GM18861 (cell line): ENCODE measurements around the gene ANKRD60.
A peak's percentile ranks its signal among the peaks of the same experiment; 100 is the strongest.

Experiments
- ATAC-seq: cut with Tn5 transposase; IDR thresholded peaks from one replicate; pipeline ENCODE4 v1.9.1; 2021; ENCODE audit not compliant: unreplicated experiment

The ANKRD60 gene

DNA sequence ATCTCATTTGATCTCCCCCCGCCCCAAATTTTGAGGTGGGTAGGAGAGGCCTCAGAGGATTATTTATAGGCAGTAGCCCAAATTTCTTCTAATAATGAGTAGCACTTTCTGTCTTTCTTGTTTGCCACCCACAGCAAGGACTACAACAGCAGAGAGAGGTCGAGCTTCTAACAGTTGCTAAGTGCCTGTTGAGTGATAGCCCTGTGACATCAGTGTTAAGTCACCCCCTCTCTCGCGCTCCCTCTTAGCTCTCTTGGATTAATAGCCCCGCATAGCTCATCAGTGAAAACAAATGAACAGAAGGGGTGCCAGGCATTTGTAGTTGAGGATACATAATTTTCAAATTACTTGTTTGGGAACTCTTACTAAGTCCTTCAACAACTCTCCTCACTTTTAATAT, 3.5 kb downstream of the ANKRD60 start:
- ATAC-seq: no peak

DNA sequence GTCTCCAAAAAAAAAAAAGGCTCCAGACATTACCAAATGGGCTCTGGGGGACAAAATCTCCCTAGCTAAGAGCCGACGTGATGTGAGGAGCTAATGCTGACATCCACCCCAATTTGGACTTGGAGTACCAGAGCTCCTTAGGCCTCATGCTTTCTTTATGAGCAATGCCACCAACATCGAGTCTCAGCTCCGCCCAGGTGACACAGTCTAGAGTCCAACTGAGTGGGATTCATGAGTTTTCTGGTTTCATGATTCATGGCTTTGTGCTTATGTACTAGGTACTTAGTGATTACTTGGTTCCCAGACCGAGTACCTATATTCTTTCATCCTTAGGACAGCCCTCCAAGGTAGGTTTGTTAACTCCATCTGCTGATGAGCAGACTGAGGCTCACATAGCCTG, 4.4 kb downstream of the ANKRD60 start:
- ATAC-seq: no peak

- ATAC-seq: no peak
Measured at GRCh38 chr20:58223358-58223941, 5.0 kb downstream of the ANKRD60 start.

DNA sequence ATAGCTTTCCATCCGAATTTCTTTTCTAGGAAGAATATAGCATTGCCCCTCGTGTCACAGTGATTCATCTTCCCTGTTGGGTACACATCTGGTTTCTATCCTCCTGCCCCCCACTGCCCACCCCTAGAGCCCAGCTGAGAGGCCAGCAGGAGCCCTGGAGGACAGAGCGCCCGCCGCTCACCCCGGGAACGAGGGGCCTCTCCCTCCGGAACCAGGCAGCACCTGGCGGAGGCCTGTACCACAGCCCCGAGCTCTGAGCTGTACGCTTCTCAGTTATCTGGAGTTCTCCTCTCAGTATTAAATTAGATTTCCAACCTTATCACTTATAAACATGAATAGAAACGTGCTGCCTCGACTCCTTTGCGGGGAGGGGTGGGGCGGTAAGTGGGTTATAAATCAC, 6.0 kb downstream of the ANKRD60 start:
- ATAC-seq: no peak

DNA sequence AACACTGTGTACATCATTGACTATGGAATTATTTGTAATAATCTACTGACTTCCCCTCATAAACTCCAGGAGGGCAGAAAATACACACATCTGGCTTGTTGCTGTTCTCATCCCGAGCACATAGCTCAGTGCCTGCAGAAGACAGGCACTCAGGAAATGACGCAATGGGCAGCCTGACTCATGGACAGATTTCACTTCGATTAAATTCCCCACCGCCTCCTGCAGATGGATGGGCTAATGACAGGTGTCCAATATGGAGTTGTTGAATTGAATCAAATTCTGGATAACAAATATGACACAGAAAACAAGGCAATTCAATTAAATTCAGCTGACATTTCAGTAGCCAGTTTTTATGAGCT, 9.1 kb downstream of the ANKRD60 start:
- ATAC-seq: no peak

DNA sequence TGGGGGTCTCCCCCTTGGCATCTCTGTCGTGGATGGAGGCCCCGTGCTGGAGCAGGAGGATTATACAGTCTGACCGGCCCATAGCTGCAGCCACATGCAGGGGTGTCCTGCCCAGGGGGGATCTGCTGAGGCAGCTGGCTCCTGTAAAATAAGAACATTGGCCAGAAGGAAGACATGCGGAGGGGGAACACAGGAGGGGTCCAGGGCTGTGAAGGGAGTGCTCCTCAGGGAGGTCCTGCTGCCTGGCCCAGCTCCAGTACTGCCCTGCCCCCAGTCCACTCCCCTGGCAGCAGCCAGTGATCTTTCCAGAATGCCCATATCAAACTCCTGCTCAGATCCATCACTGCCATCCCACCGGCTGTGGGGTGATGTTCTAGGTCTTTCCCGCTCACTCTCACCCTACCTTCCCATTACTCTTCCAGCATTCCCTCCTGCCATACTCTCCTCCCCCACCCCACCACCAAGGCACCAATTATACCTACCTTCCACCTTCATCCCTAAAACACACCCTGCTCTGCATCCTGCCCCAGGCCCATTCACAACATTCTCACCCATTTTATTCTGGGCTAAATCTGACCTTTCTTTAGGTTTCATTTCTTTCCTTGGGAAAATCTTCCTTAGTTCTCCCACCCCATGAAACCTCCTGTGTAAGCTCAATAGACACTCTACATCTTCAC, 9.7 kb downstream of the ANKRD60 start:
- ATAC-seq: no peak

GRCh38 chr20:58216334-58216733, 12.1 kb downstream of the ANKRD60 start:
- no peak for ATAC-seq

DNA sequence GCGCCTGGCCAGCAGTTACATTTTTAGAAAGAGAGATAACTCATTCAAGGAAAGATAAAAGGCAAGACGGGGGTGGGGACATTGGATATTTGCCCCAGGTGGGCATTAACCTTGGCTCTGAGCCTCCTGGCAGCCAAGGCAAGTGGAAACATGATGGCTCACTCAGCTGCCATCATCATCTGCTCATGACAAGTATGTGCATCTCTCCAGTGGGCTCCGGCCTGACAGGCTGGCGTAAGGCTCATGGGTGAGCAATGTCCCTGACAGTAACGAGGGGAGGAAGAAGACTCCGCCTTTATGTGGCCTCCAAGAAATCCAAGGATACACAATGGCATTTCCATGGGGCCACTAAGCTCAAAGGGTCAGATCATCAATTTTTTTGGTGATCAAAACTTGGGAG, 13.3 kb downstream of the ANKRD60 start:
- no peak for ATAC-seq

- no peak for ATAC-seq
Measured at GRCh38 chr20:58214310-58214709, 14.1 kb downstream of the ANKRD60 start.

- no peak for ATAC-seq
Measured at GRCh38 chr20:58213716-58214115, 14.7 kb downstream of the ANKRD60 start.

DNA sequence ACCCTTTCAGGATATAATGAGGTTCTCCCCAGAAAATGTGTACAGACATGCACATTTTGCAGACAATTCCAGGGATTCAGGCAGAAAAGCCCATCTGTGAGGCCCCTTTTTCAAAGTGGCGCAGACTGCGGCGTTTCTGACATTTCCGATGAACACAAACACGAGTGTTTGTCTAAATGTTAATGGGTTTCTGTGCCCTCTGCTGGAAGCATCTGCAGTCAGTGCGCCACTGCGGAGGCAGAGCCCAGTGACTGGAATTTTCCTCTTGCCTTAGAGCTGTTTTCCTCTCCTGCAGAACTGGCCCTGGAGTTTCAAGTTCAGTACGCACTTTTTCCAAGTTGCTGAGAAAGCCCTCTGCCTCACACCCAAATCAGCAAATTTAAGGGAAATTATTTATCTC, 15.3 kb downstream of the ANKRD60 start:
- no peak for ATAC-seq

GRCh38 chr20:58212636-58213035, 15.8 kb downstream of the ANKRD60 start:
- ATAC-seq: no peak

GRCh38 chr20:58210398-58210747, 18.1 kb downstream of the ANKRD60 start:
- no peak for ATAC-seq

- peak; percentile 78 for ATAC-seq
Measured at GRCh38 chr20:58209652-58210397, 18.6 kb downstream of the ANKRD60 start.

- no peak for ATAC-seq
Measured at GRCh38 chr20:58208944-58209343, 19.5 kb downstream of the ANKRD60 start.

- no peak for ATAC-seq
Measured at GRCh38 chr20:58205850-58206249, 22.6 kb downstream of the ANKRD60 start.

- ATAC-seq: no peak
Measured at GRCh38 chr20:58202044-58202443, 26.4 kb downstream of the ANKRD60 start.

- no peak for ATAC-seq
Measured at GRCh38 chr20:58201616-58202015, 26.8 kb downstream of the ANKRD60 start.

DNA sequence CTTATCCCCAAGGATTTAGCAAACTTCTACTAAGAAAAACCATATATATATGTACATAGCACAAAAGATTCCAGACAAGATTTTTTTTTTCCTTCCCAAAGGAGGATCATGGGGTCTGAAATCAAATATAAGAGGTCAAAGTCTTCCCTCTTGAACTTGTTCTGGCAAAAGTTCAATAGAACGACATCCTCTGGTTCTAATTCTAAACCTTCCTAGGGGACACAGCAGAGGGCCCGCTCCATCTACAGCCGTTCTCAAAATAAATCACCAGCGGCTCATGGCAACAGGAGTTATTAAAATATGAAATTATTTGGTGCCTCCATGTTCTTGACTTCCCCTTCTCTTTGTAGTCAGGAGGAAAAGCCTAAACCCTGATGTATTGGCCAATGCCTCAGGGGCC, 29.0 kb downstream of the ANKRD60 start:
- no peak for ATAC-seq

GRCh38 chr20:58198901-58199355, 29.5 kb downstream of the ANKRD60 start:
- no peak for ATAC-seq

DNA sequence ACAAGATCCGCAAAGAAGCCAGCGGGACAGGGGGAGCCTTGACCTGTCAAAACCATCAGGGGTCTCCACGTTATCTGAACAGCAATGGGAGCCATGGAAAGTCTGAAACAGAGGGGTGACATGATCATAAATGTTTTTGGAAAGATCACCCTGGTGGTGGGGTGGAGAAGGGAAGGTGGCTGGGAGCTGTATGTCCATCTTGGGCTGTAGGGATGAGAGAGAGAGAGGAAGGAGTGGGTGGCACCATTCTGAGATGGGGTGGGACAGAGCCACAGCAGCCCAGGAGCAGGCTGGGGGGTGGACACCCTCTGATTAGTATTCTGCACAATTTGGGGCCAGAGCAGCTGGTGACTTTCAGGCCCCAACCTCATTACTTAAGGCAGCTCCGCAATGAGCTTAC, 30.1 kb downstream of the ANKRD60 start:
- ATAC-seq: no peak

GRCh38 chr20:58197185-58197469, 31.3 kb downstream of the ANKRD60 start:
- no peak for ATAC-seq
